H1 (cell line): ENCODE results near the gene SMYD3. TPM values are rescaled to one million over a fixed set of nuclear protein-coding genes. Genes with fewer than 3 reads are reported as not detected.

Experiments used
- CTCF ChIA-PET: fragments of 300-600 bp; sonication (Branson Sonifier 250); formaldehyde crosslinking; loops from one replicate; lab custom pipeline; 2021; ENCODE audit not compliant: partially characterized antibody; lab: Charles Lee
- POLR2A ChIA-PET: fragments of 300-600 bp; sonication (Branson Sonifier 250); formaldehyde crosslinking; loops from one replicate; lab custom pipeline; 2021; ENCODE audit warnings: inconsistent platforms; ENCODE audit not compliant: partially characterized antibody; lab: Charles Lee
- DNase-seq, 2 experiments: peaks; one replicate each; pipeline versions ENCODE4 v3.0.0 to v3.0.0-alpha.2; 2010 to 2022; ENCODE audit warnings: low spot score in 2 of 2, low read depth in 1 of 2, mixed read lengths in 1 of 2
- FAIRE-seq: peaks from 2 replicates; lab custom pipeline; 2011; peaks lifted over from hg19 to GRCh38; lab: Jason Lieb, UNC
- H2AFZ ChIP-seq: 2 replicates; pipeline ENCODE4 v1.8.1; 2012; ENCODE audit warnings: low read length, inconsistent platforms
- H2AK5ac ChIP-seq: 2 replicates; pipeline ENCODE4 v1.6.1; 2013; ENCODE audit warnings: low read depth, low read length
- H2BK120ac ChIP-seq: replicated peaks from 2 replicates; pipeline ENCODE3; 2013; ENCODE audit warnings: low read depth, low read length, inconsistent platforms
- H2BK12ac ChIP-seq: 2 replicates; pipeline ENCODE4 v1.6.1; 2013; ENCODE audit warnings: low read depth, low read length
- H2BK15ac ChIP-seq: 2 replicates; pipeline ENCODE4 v1.6.1; 2013; ENCODE audit warnings: low read length
- H2BK20ac ChIP-seq: 2 replicates; pipeline ENCODE4 v1.6.1; 2013; ENCODE audit warnings: low read length
- H2BK5ac ChIP-seq: 2 replicates; pipeline ENCODE4 v1.6.1; 2013; ENCODE audit warnings: low read depth, low read length
- H3K14ac ChIP-seq: 2 replicates; pipeline ENCODE4 v1.6.1; 2013; ENCODE audit warnings: inconsistent platforms; ENCODE audit not compliant: insufficient read length
- H3K18ac ChIP-seq: 2 replicates; pipeline ENCODE4 v1.6.1; 2013; ENCODE audit warnings: low read length; ENCODE audit errors: extremely low read depth
- H3K23ac ChIP-seq: 2 replicates; pipeline ENCODE4 v1.6.1; 2013; ENCODE audit warnings: inconsistent platforms; ENCODE audit not compliant: insufficient read length
- H3K23me2 ChIP-seq: 2 replicates; pipeline ENCODE4 v1.6.1; 2013; ENCODE audit warnings: low read depth, low read length
- H3K27ac ChIP-seq: 2 replicates; pipeline ENCODE4 v1.6.1; 2011; ENCODE audit warnings: low read depth, low read length, inconsistent platforms
- H3K27me3 ChIP-seq, 4 experiments: replicated peaks in 1 of 4; 1 replicate in 1 of 4; 2 replicates in 3 of 4; pipeline versions ENCODE4 v1.6.1 to v1.8.1; 2011 to 2013; ENCODE audit warnings: low read length in 3 of 4, mild to moderate bottlenecking in 3 of 4, inconsistent platforms in 2 of 4, mixed read lengths in 2 of 4, moderate library complexity in 1 of 4; ENCODE audit not compliant: control insufficient read depth in 3 of 4, insufficient read depth in 3 of 4; ENCODE audit errors: extremely low read depth in 1 of 4
- H3K36me3 ChIP-seq, 4 experiments: 2 replicates each; pipeline versions ENCODE4 v1.6.1 to v1.8.1; 2011 to 2013; ENCODE audit warnings: mild to moderate bottlenecking in 4 of 4, low read length in 3 of 4, moderate library complexity in 2 of 4, control low read depth in 1 of 4, inconsistent platforms in 1 of 4; ENCODE audit not compliant: insufficient read depth in 4 of 4, control insufficient read depth in 2 of 4
- H3K4ac ChIP-seq: replicated peaks from 2 replicates; pipeline ENCODE3; 2013; ENCODE audit warnings: low read length, low read depth, mixed read lengths, inconsistent platforms; ENCODE audit not compliant: insufficient read length
- H3K4me1 ChIP-seq, 4 experiments: replicated peaks in 1 of 4; 1 replicate in 1 of 4; 2 replicates in 3 of 4; pipeline versions ENCODE4 v1.6.1 to v1.8.1; 2011 to 2013; ENCODE audit warnings: low read length in 3 of 4, inconsistent platforms in 2 of 4, mixed read lengths in 1 of 4; ENCODE audit not compliant: insufficient read depth in 4 of 4, control insufficient read depth in 3 of 4
- H3K4me2 ChIP-seq, 2 experiments: 2 replicates each; pipeline versions ENCODE4 v1.6.1 to v1.8.1; 2011 to 2013; ENCODE audit warnings: low read depth in 2 of 2, low read length in 2 of 2, control low read depth in 1 of 2, inconsistent platforms in 1 of 2, mild to moderate bottlenecking in 1 of 2; ENCODE audit not compliant: insufficient read depth in 1 of 2
- H3K4me3 ChIP-seq, 4 experiments: fragments of 200-600, 300-600 bp in 1 of 4; sonication (generic), shearing (Covaris generic), sonication (Bioruptor Twin) in 1 of 4; 2 replicates each; pipeline versions ENCODE4 v1.5.1 to v1.8.1; 2011 to 2016; ENCODE audit warnings: low read length in 4 of 4, low read depth in 3 of 4, control low read depth in 2 of 4, inconsistent platforms in 2 of 4, mild to moderate bottlenecking in 2 of 4, mixed read lengths in 1 of 4, moderate library complexity in 1 of 4; ENCODE audit not compliant: insufficient read depth in 2 of 4; ENCODE audit errors: extremely low read depth in 1 of 4
- H3K56ac ChIP-seq: replicated peaks from 2 replicates; pipeline ENCODE3; 2013; ENCODE audit warnings: low read depth, mild to moderate bottlenecking, mixed read lengths, low read length, inconsistent platforms; ENCODE audit not compliant: insufficient read length
- H3K79me1 ChIP-seq: 2 replicates; pipeline ENCODE4 v1.6.1; 2013; ENCODE audit warnings: low read depth, low read length, control low read depth
- H3K79me2 ChIP-seq, 2 experiments: 2 replicates each; pipeline versions ENCODE4 v1.6.1 to v1.8.1; 2012 to 2013; ENCODE audit warnings: low read length in 2 of 2, mild to moderate bottlenecking in 2 of 2, inconsistent platforms in 1 of 2; ENCODE audit not compliant: insufficient read depth in 2 of 2, control insufficient read depth in 1 of 2
- H3K9ac ChIP-seq, 4 experiments: replicated peaks in 1 of 4; 1 replicate in 1 of 4; 2 replicates in 3 of 4; pipeline versions ENCODE4 v1.6.1 to v1.8.1; 2011 to 2013; ENCODE audit warnings: low read depth in 3 of 4, low read length in 3 of 4, control low read depth in 2 of 4, mild to moderate bottlenecking in 2 of 4, moderate library complexity in 2 of 4, inconsistent platforms in 1 of 4; ENCODE audit errors: extremely low read depth in 1 of 4
- H3K9me3 ChIP-seq, 2 experiments: 2 replicates each; pipeline versions ENCODE4 v1.6.1 to v1.8.1; 2012 to 2013; ENCODE audit warnings: mild to moderate bottlenecking in 2 of 2, moderate library complexity in 2 of 2, control low read depth in 1 of 2, inconsistent platforms in 1 of 2, low read depth in 1 of 2, low read length in 1 of 2, mixed read lengths in 1 of 2; ENCODE audit not compliant: insufficient read depth in 2 of 2
- H4K20me1 ChIP-seq, 2 experiments: replicated peaks in 1 of 2; 2 replicates each; pipeline versions ENCODE3 to v1.8.1; 2011 to 2013; ENCODE audit warnings: inconsistent platforms in 2 of 2, low read length in 2 of 2, mild to moderate bottlenecking in 1 of 2; ENCODE audit not compliant: insufficient read depth in 2 of 2, control insufficient read depth in 1 of 2
- H4K5ac ChIP-seq: 2 replicates; pipeline ENCODE4 v1.6.1; 2013; ENCODE audit warnings: low read length, low read depth, mixed read lengths, inconsistent platforms; ENCODE audit not compliant: insufficient read length
- H4K8ac ChIP-seq: 2 replicates; pipeline ENCODE4 v1.8.0; 2013; ENCODE audit warnings: mild to moderate bottlenecking, moderate library complexity, low read length, inconsistent platforms; ENCODE audit not compliant: insufficient read depth; ENCODE audit errors: extremely low read depth
- H4K91ac ChIP-seq: replicated peaks from 2 replicates; pipeline ENCODE3; 2013; ENCODE audit warnings: low read length, mixed read lengths, inconsistent platforms; ENCODE audit not compliant: insufficient read length
- WGBS, 2 experiments: shearing (Covaris generic) in 1 of 2; methylation state at CpG; one replicate each; pipeline versions ENCODE4 v1.1.6 to v1.1.7; 2013 to 2015; ENCODE audit warnings: low lambda C conversion rate in 2 of 2, mixed read lengths in 2 of 2, inconsistent platforms in 1 of 2, low coverage in 1 of 2, missing lambda C conversion rate in 1 of 2; ENCODE audit not compliant: insufficient replicate concordance in 2 of 2, insufficient coverage in 1 of 2, insufficient read length in 1 of 2; ENCODE audit errors: extremely low coverage in 1 of 2, missing lambda C conversion rate in 1 of 2; 5-methylcytosine and 5-hydroxymethylcytosine counted together
- polyA plus RNA-seq, 7 experiments: library from polyadenylated mRNA; depleted of rRNA in 3 of 7; stranded (reverse) in 5 of 7; unstranded in 2 of 7; fragments of >200 nt in 5 of 7; fragments of 200-250 nt in 2 of 7; gene quantifications; 1 replicate in 5 of 7; 2 replicates in 1 of 7; 4 replicates in 1 of 7; pipeline versions ENCODE4 v1.2.1 to v1.2.3, GENCODE V29; 2011 to 2013; ENCODE audit warnings: missing spikeins in 2 of 7, mixed read lengths in 2 of 7
- total RNA-seq: library from RNA; stranded (reverse); fragmentation: NEBNext Ultra II Directional; extraction: Animal tissue kit (Norgen Biotek cat#: 25700); gene quantifications from 2 replicates; pipeline ENCODE4 v1.2.1, GENCODE V29; 2021

The SMYD3 gene
- total and polyA plus RNA-seq, 2 of the 8 experiments (the other 6 are each of a cell fraction or from before 2014, with no cell fraction given), result 17.3 to 25.4 TPM

- Histone ChIP-seq H3K79me1 (no peaks in the 10 kb centered on the region), H3K56ac (no peak overlapping the region), H3K4me3 (no peak overlapping the region), H4K5ac (no peak overlapping the region), H2AFZ (no peak overlapping the region), H3K23ac (no peak overlapping the region), H2BK120ac (no peak overlapping the region), H3K4ac (no peak overlapping the region), H2BK15ac (no peak overlapping the region), H3K36me3 (no peaks in the 10 kb centered on the region), H4K8ac (no peak overlapping the region), H3K27me3 (no peaks in the 10 kb centered on the region), H3K23me2 (no peaks in the 10 kb centered on the region), H2BK12ac (no peak overlapping the region), H3K27ac (no peak overlapping the region), H3K4me2 (no peak overlapping the region), H2BK5ac (no peak overlapping the region), H4K91ac (no peak overlapping the region), H3K18ac (no peak overlapping the region), H4K20me1 (no peaks in the 10 kb centered on the region), H3K14ac (no peak overlapping the region), H3K4me1 (no peaks in the 10 kb centered on the region), H3K9ac (no peak overlapping the region), H2AK5ac (no peak overlapping the region), H2BK20ac (no peak overlapping the region), H3K79me2 (no peaks in the 10 kb centered on the region), H3K9me3 (no peaks in the 10 kb centered on the region)
- DNase-seq, result no peak
- FAIRE-seq, result no peak
- WGBS, 2 experiments, result 95% methylated on average over 9 of the region's 9 CpGs; no CpG with 5 or more reads in 1 of the 2 experiments
- POLR2A ChIA-PET, result no interaction called here
- CTCF ChIA-PET, result interaction anchor here (1.1 kb wide), 1 partner anchor 38 kb away, joined by 4 read pairs; no protein-coding TSS in a partner anchor
Measured at GRCh38 chr1:246164764-246165163, 342.3 kb downstream of the SMYD3 start.
